Naive B cell (primary cell): ENCODE data around the gene SCN3B. TPM values are rescaled to one million over a fixed set of nuclear protein-coding genes. Genes with fewer than 3 reads are reported as not detected.
A peak's percentile ranks its signal among the peaks of the same experiment; 100 is the strongest.

Experiments
- ATAC-seq, 2 donors: fragments of 150-1000 bp; cut with Tn5 transposase; 2 replicates each; pipeline ENCODE4 v1.10.0; 2021; ENCODE audit warnings: low read depth in 2 of 2, mild to moderate bottlenecking in 2 of 2, moderate library complexity in 2 of 2
- DNase-seq: peaks from one replicate; pipeline ENCODE4 v3.0.0; 2022
- H3K27ac Mint-ChIP-seq, 6 donors: one replicate each; pipeline ENCODE4 v1.8.0; 2020 to 2022; ENCODE audit warnings: mild to moderate bottlenecking in 6 of 6, mixed read lengths in 6 of 6, moderate library complexity in 5 of 6, inconsistent platforms in 2 of 6
- H3K27me3 Mint-ChIP-seq, 3 donors: one replicate each; pipeline ENCODE4 v1.8.0; 2021 to 2022; ENCODE audit warnings: mixed read lengths in 3 of 3, mild to moderate bottlenecking in 1 of 3
- H3K36me3 Mint-ChIP-seq, 2 donors: one replicate each; pipeline ENCODE4 v1.8.0; 2020 to 2022; ENCODE audit warnings: mixed read lengths in 2 of 2, inconsistent platforms in 1 of 2, mild to moderate bottlenecking in 1 of 2
- H3K4me1 Mint-ChIP-seq, 3 donors: one replicate each; pipeline ENCODE4 v1.8.0; 2020 to 2022; ENCODE audit warnings: mixed read lengths in 3 of 3, inconsistent platforms in 1 of 3, mild to moderate bottlenecking in 1 of 3, moderate library complexity in 1 of 3
- H3K4me3 Mint-ChIP-seq, 8 donors: one replicate each; pipeline ENCODE4 v1.8.0; 2020 to 2022; ENCODE audit warnings: mild to moderate bottlenecking in 8 of 8, mixed read lengths in 8 of 8, moderate library complexity in 8 of 8, inconsistent platforms in 2 of 8
- H3K9me3 Mint-ChIP-seq, 7 donors: one replicate each; pipeline ENCODE4 v1.8.0; 2020 to 2022; ENCODE audit warnings: mixed read lengths in 7 of 7, mild to moderate bottlenecking in 5 of 7, inconsistent platforms in 2 of 7, moderate library complexity in 1 of 7
- polyA plus RNA-seq, 6 donors: library from polyadenylated mRNA; unstranded; fragments of 300-500 nt; fragmentation: Illumina TruSeq; gene quantifications; one replicate each; pipeline ENCODE4 v1.2.3, GENCODE V29; 2021; ENCODE audit warnings: low read depth in 6 of 6

The SCN3B gene
- polyA plus RNA-seq, 6 donors from 2014 or later, result 0.10 TPM; not detected in 5

DNA sequence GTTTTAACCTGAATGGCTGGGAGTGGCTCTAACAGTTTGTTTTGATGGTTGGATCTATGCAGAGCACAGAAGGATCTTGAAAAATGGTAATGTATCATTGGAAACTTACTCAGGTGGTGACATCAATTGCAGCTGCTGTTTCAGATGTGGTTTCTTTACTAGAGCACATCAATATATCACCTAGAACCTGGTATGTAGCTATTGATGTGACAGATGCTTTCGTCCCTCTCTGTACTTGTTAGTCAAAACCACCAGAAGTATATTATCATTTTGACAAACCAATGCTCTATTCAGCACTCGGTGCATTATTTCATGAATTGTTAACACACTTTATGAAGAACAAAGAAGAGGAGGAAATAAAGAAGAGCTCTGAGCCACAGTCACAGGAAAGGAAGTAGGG, 26.6 kb upstream of the SCN3B start:
- Mint-ChIP-seq H3K9me3 (peaks cover 0 to 6% (median 4%) of the 10 kb centered on the region in 7 donors), H3K4me1 (no peaks in the 10 kb centered on the region), H3K4me3 (no peak overlapping the region), H3K27me3 (peaks cover 28 to 43% (median 38%) of the 10 kb centered on the region in 3 donors), H3K36me3 (no peaks in the 10 kb centered on the region), H3K27ac (no peak overlapping the region)
- ATAC-seq (no peak), DNase-seq (no peak)

DNA sequence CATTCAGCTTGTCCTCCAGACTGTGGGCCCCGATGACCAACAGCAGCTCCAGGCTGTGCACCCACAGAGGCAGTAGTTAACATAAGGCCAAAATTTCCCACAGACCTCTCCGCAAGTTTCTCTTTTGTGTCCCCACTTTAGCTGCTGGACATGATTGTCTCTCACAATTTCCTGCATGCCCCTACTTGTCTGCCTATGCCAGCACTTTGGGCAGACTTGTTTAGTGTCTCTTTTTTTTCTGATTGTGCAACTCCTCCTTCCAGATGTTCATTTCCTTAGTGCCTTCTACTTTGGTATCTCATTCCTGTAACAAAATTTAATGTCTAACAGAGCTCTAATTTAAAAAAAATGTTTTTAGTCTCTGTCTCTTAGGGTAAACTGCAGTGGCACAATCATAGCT, 23.8 kb upstream of the SCN3B start:
- Mint-ChIP-seq H3K27ac (no peak overlapping the region), H3K36me3 (no peaks in the 10 kb centered on the region), H3K9me3 (peaks cover 0 to 6% (median 5%) of the 10 kb centered on the region in 7 donors), H3K4me3 (no peak overlapping the region), H3K4me1 (no peaks in the 10 kb centered on the region), H3K27me3 (peaks cover 33 to 46% (median 44%) of the 10 kb centered on the region in 3 donors)
- no peak for ATAC-seq
- DNase-seq, result no peak

DNA sequence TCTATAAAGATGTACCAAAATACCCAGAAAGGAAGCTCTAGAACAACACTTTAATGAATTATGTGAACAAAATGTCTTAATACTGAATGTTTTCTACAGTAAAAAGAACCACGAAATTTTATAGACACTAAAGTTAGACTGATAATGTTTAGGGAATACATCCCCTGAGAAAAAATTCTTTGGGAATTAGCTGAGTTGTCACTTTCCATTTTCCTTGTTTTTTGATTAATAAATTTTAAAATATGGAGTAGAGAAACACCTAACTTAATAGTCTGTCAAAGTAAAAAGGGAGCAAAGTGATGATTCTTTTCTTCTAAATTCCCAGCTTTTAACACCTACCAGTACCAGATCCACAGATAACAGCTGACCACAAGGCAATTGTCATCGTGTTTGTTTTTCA, 23.1 kb upstream of the SCN3B start:
- Mint-ChIP-seq H3K9me3 (peaks cover 0 to 6% (median 5%) of the 10 kb centered on the region in 7 donors), H3K4me3 (no peak overlapping the region), H3K4me1 (no peaks in the 10 kb centered on the region), H3K27me3 (peaks cover 33 to 46% (median 43%) of the 10 kb centered on the region in 3 donors), H3K27ac (no peak overlapping the region), H3K36me3 (no peaks in the 10 kb centered on the region)
- ATAC-seq (no peak), DNase-seq (no peak)

DNA sequence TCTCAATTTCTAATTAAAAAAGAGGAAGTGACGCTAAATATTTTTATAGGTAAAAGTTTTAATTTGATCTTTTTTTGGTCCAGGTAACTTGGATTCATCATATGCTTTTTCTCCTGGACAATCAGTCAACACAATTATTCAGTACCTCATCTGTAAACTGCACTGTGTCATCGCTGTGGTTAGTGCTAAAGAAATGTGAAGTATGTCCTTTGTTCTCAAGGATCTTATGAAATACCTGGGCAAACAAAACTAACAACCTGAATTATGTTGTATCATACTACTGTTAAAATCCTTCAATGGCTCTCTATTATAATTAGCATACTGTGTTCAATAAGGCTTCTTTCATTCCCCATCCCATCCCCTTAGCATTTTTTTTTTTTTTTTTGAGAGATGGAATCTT, 19.9 kb upstream of the SCN3B start:
- H3K27me3 Mint-ChIP-seq, result peaks cover 26 to 33% (median 31%) of the 10 kb centered on the region in 3 donors
- DNase-seq (no peak), ATAC-seq (no peak)
- peaks cover 0 to 5% (median 4%) of the 10 kb centered on the region in 7 donors for H3K9me3 Mint-ChIP-seq
- H3K4me3 Mint-ChIP-seq, result no peak overlapping the region
- H3K27ac Mint-ChIP-seq, result no peak overlapping the region
- H3K36me3 Mint-ChIP-seq, result no peaks in the 10 kb centered on the region
- no peaks in the 10 kb centered on the region for H3K4me1 Mint-ChIP-seq

DNA sequence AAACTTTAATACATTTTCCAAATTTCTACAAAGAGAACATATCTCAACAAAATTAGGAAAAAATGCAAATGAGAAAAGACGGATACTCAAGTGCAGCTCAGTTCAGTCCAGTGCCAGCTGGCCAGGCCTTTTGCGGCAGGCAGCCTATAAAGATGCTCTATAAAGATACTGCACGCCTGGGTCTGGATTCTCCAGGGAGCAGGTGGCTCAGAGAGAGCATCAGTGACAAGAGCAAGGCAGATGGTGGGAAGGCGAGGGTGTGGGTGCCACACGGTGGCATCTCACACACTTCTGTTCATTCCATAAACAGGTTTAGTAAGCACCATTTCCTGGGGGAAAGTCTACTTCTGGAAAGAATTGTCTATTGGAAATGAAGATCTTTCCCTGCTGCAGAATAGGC, 18.1 kb upstream of the SCN3B start:
- ATAC-seq (no peak), DNase-seq (no peak)
- H3K27ac Mint-ChIP-seq, result no peak overlapping the region
- peaks cover 0 to 1% (median 0%) of the 10 kb centered on the region in 7 donors for H3K9me3 Mint-ChIP-seq
- peaks cover 20 to 22% (median 22%) of the 10 kb centered on the region in 3 donors for H3K27me3 Mint-ChIP-seq
- H3K36me3 Mint-ChIP-seq, result no peaks in the 10 kb centered on the region
- no peaks in the 10 kb centered on the region for H3K4me1 Mint-ChIP-seq
- no peak overlapping the region for H3K4me3 Mint-ChIP-seq

DNA sequence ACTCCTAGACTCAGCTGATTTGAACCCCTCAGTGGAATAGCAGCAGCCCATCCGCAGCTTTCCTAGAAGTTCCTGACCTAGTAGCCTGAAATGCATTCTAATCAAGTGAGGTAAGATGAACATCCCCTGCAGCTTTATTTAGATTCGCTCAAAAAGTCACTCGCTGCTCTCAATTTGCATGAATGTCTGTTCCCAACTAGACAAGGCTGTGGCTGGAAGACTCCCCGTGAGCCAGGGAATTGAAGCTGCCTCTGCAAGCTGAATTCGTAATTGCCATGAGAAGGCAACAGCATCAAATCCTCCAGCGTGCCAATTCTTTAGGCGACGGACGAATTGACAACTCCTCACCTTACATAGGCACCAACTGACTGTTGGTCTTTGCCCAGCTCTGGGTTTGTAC, 17.1 kb upstream of the SCN3B start:
- H3K4me1 Mint-ChIP-seq, result no peaks in the 10 kb centered on the region

DNA sequence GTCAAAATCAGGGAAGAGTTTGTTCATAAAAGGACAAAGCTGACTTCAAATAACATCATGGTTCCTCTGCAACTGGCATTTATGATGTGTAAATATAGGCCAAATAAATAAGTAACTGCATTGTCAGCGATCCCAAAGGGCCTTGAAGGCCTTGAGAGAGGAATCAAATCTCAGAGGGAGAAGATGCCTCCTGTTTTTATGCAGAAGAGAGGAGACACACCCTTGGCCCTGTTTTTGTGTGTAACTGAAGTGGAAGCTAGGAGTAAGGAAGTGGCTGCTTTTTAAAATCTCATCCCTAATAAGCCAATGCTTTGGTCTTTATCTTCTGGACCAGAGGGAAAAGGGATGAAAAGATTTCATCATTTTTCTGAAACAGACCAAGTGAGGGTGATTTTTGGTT, 15.7 kb upstream of the SCN3B start:
- DNase-seq (no peak), ATAC-seq (no peak)
- no peaks in the 10 kb centered on the region for H3K4me1 Mint-ChIP-seq
- H3K27me3 Mint-ChIP-seq, result peaks cover 8 to 20% (median 8%) of the 10 kb centered on the region in 3 donors
- no peak overlapping the region for H3K4me3 Mint-ChIP-seq
- H3K27ac Mint-ChIP-seq, result no peak overlapping the region
- no peaks in the 10 kb centered on the region for H3K36me3 Mint-ChIP-seq
- H3K9me3 Mint-ChIP-seq, result peaks cover 0 to 2% (median 0%) of the 10 kb centered on the region in 7 donors

More for the DNA sequence above, 17.1 kb upstream of the SCN3B start:
- H3K27ac Mint-ChIP-seq, result no peak overlapping the region
- ATAC-seq (no peak), DNase-seq (no peak)
- H3K27me3 Mint-ChIP-seq, result peaks cover 19 to 24% (median 19%) of the 10 kb centered on the region in 3 donors
- peak overlapping the region in 1 of 8 donors; percentile 12 for H3K4me3 Mint-ChIP-seq
- no peaks in the 10 kb centered on the region for H3K36me3 Mint-ChIP-seq
- H3K9me3 Mint-ChIP-seq, result peaks cover 0 to 1% (median 0%) of the 10 kb centered on the region in 7 donors

DNA sequence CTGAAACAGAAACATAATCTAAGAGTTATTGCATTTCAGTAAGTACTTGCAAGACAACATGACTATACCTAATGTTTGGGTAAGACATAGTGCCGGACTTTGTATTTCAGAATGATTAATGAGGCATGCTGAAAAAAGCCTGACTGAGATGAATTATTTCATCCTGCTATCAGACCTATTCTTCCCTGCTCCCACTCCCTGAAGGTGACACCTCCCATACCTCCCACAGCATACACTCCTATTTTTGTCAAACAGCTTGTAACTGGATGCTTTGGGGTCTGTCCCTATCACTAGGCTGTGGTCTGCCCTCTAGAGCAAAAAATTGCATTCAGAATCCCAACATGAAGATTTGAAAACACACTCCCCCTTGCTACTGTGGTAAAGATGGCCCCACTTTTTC, 10.9 kb upstream of the SCN3B start:
- no peak for DNase-seq
- Mint-ChIP-seq H3K27me3 (peaks cover 0 to 16% (median 11%) of the 10 kb centered on the region in 3 donors), H3K36me3 (peaks cover 0 to 8% of the 10 kb centered on the region in 2 donors), H3K27ac (no peak overlapping the region), H3K4me1 (peaks cover 0 to 1% (median 1%) of the 10 kb centered on the region in 3 donors), H3K4me3 (no peak overlapping the region), H3K9me3 (peaks cover 5 to 22% (median 12%) of the 10 kb centered on the region in 7 donors)
- no peak for ATAC-seq

DNA sequence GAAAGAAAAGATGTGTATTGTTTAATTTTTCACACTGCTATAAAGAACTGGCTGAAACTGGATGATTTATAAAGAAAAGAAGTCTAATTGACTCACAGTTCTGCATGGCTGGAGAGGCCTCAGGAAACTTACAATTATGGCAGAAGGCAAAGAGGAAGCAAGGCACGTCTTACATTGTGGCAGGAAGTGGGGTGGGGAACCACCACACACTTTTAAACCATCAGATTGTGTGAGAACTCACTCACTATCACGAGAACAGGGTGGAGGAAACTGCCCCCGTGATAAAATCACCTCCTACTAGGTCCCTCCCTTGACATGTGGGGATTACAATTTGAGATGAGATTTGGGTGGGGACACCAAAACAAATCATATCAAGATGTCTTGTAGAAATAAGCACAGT, 5.5 kb upstream of the SCN3B start:
- H3K27me3 Mint-ChIP-seq, result peaks cover 14 to 19% (median 14%) of the 10 kb centered on the region in 3 donors
- peak overlapping the region in 5 of 6 donors; percentile 49 to 91 (median 62) for H3K27ac Mint-ChIP-seq
- H3K4me3 Mint-ChIP-seq, result peak overlapping the region in 5 of 8 donors; percentile 25 to 70 (median 45)
- H3K4me1 Mint-ChIP-seq, result peaks cover 7 to 23% (median 14%) of the 10 kb centered on the region in 3 donors
- peak; percentile 98 for ATAC-seq
- peak; percentile 41 for DNase-seq
- H3K36me3 Mint-ChIP-seq, result peaks cover 0 to 33% of the 10 kb centered on the region in 2 donors
- H3K9me3 Mint-ChIP-seq, result peaks cover 20 to 54% (median 28%) of the 10 kb centered on the region in 7 donors

DNA sequence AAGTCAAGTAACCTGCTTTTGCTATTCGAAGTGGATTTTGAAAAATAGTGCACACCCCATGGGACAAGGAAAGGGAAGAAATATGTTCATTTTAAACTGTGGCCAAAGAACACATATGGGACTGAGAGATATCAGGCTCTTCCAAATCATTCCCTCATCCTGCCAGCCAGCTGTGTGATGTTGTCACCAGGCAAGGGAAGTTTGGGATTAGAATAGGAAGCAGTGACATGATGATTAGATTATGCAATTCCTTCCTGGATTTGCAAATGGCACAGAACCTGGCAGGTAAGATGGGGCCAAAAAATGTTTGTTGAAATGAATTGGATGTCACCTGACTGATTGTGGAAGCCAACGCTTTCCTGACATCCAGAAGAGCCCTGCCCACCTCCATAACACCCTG, 4.9 kb upstream of the SCN3B start:
- ATAC-seq (no peak), DNase-seq (no peak)
- H3K36me3 Mint-ChIP-seq, result peaks cover 0 to 33% of the 10 kb centered on the region in 2 donors
- H3K4me1 Mint-ChIP-seq, result peaks cover 10 to 27% (median 14%) of the 10 kb centered on the region in 3 donors
- H3K4me3 Mint-ChIP-seq, result no peak overlapping the region
- peak overlapping the region in 1 of 6 donors; percentile 13 for H3K27ac Mint-ChIP-seq
- H3K9me3 Mint-ChIP-seq, result peaks cover 20 to 54% (median 28%) of the 10 kb centered on the region in 7 donors
- peaks cover 16 to 23% (median 17%) of the 10 kb centered on the region in 3 donors for H3K27me3 Mint-ChIP-seq

DNA sequence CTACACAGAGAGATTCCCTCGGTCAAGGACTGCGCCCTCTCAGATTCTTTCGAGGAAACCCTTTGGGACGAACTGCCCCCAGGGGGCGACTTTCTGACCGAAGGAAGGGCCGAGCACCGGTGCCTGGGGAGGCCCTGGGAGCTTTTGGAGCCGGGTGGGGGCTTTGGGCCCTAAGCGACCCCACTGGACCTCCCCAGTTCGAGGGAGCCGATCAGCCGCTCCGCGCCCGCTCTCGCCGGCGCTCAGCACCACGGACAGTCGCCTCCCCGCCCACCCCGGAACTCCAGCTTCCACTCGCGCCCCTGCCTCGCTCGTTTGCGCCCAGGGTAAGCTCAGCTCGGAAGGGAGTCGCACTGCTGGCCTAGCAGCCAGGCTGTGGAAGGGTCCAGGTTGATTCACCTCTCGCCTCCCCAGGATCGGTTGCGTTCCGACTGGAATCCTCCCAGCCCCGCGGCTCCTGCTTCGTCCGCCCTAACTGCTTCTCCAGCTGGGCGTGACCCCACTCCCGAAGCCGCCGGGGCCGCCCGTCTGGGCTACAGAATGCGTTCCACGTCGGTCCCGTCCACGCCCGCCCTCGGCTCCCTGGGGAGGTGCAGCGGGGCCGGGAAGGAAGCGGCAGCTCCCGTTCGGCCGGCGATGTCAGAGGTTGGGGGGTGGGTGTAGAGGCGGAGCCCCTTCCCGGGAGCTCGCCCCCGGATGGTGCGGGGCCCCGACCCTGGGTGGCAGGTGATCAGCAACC, 428 bp downstream of the SCN3B start:
- H3K4me3 Mint-ChIP-seq, result peak overlapping the region in 7 of 8 donors; percentile 45 to 88 (median 76)
- no peak overlapping the region for H3K27ac Mint-ChIP-seq
- peaks cover 43 to 45% (median 45%) of the 10 kb centered on the region in 3 donors for H3K27me3 Mint-ChIP-seq
- peaks cover 4 to 20% (median 6%) of the 10 kb centered on the region in 3 donors for H3K4me1 Mint-ChIP-seq
- DNase-seq (no peak), ATAC-seq (peak; percentile 43 to 50)
- peaks cover 0 to 20% of the 10 kb centered on the region in 2 donors for H3K36me3 Mint-ChIP-seq
- peaks cover 8 to 25% (median 14%) of the 10 kb centered on the region in 7 donors for H3K9me3 Mint-ChIP-seq

DNA sequence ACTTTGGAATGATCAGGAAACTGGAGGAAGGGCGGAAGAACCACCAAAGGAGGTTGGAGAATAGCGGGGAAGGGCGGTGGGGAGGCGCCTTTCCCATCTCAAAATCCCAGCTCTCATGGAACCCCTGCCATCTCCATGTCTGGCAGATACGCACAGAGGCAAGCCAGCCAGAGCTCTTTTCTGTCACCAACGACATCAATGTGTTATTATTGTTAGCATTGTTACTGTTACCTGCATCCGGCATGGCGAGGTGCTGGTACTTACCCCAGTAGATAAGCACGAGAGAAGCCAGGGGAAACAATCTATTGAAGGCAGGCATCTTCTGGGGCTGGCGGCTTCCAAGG, 969 bp downstream of the SCN3B start:
- Mint-ChIP-seq H3K4me3 (peak overlapping the region; percentile 8 to 88 (median 74)), H3K9me3 (peaks cover 3 to 20% (median 8%) of the 10 kb centered on the region in 7 donors), H3K36me3 (peaks cover 0 to 14% of the 10 kb centered on the region in 2 donors), H3K4me1 (peaks cover under 1 to 15% (median 4%) of the 10 kb centered on the region in 3 donors), H3K27ac (no peak overlapping the region), H3K27me3 (peaks cover 43 to 45% (median 45%) of the 10 kb centered on the region in 3 donors)
- ATAC-seq (no peak), DNase-seq (no peak)

DNA sequence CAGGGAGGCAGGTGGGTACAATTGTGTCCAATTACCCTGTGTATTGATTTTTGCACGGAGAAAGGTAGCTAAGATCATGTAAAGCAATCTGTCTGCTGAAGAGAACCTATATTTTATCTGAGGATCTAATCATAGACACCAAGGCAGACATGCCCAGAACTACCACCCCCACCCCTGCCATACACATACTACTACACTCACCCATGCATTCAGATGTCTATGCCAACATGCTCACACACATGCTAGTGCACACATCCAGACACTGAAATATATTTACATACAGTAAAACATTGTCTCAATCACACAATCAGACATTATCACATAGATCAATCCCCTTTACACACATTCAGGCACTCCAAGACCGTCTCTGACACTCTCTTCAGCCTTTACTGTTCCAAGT, 1.8 kb downstream of the SCN3B start:
- ATAC-seq, result no peak
- peaks cover 36 to 45% (median 45%) of the 10 kb centered on the region in 3 donors for H3K27me3 Mint-ChIP-seq

DNA sequence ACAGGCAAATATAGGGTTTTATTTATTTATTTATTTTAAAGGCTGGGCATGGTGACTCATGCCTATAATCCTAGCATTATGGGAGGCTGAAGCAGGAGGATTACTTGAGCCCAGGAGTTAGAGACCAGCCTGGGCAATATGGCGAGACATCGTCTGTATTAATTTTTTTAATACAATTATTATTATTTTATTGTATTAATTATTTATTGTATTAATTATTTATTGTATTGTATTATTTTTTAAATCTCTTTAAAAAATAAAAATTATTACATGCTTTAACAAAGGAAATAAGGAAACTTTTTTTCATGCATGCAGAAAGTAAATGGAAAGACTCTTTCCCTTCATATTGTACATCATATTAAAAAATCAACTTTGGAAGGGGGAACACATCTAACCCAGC, 3.5 kb downstream of the SCN3B start:
- no peak overlapping the region for H3K4me3 Mint-ChIP-seq
- peaks cover 0 to 14% (median 4%) of the 10 kb centered on the region in 3 donors for H3K4me1 Mint-ChIP-seq
- H3K27ac Mint-ChIP-seq, result no peak overlapping the region
- DNase-seq, result no peak
- H3K9me3 Mint-ChIP-seq, result peaks cover 0 to 10% (median under 1%) of the 10 kb centered on the region in 7 donors
- H3K27me3 Mint-ChIP-seq, result peaks cover 45 to 50% (median 49%) of the 10 kb centered on the region in 3 donors
- peaks cover 0 to 2% of the 10 kb centered on the region in 2 donors for H3K36me3 Mint-ChIP-seq
- no peak for ATAC-seq

More for the DNA sequence above, 1.8 kb downstream of the SCN3B start:
- H3K4me3 Mint-ChIP-seq, result peak overlapping the region in 5 of 8 donors; percentile 6 to 78 (median 68)
- peaks cover 0 to 14% (median 4%) of the 10 kb centered on the region in 3 donors for H3K4me1 Mint-ChIP-seq
- peaks cover 0 to 7% of the 10 kb centered on the region in 2 donors for H3K36me3 Mint-ChIP-seq
- no peak for DNase-seq
- peaks cover 0 to 16% (median 4%) of the 10 kb centered on the region in 7 donors for H3K9me3 Mint-ChIP-seq
- H3K27ac Mint-ChIP-seq, result no peak overlapping the region
